PC-9 (cell line): Measurements from ENCODE around the gene AIPL1. TPM values are rescaled to one million over a fixed set of nuclear protein-coding genes. Genes with fewer than 3 reads are reported as not detected.

Experiments
- BruUV-seq: library from RNA; stranded (reverse); fragments of 400-500 nt; replicated peaks from 2 replicates; lab custom pipeline; 2021; lab: Mats Ljungman, UMichigan
- CTCF ChIA-PET: fragments of 300-600 bp; sonication (Branson Sonifier 250); formaldehyde crosslinking; loops from one replicate; lab custom pipeline; 2022; ENCODE audit warnings: antibody characterized with exemption; lab: Charles Lee
- POLR2A ChIA-PET: fragments of 300-600 bp; sonication (Branson Sonifier 250); formaldehyde crosslinking; loops from one replicate; lab custom pipeline; 2022; ENCODE audit warnings: antibody characterized with exemption; ENCODE audit not compliant: unreplicated experiment; lab: Charles Lee
- DNase-seq, 2 experiments: peaks; one replicate each; pipeline versions ENCODE4 v3.0.0 to v3.0.0-alpha.2; 2015 to 2022; ENCODE audit warnings: mixed read lengths in 1 of 2
- H2AFZ ChIP-seq: fragments of 200-600 bp; sonication (generic); 2 replicates; pipeline ENCODE4 v1.8.1; 2017; ENCODE audit warnings: antibody characterized with exemption
- H3F3A ChIP-seq: fragments of 200-600 bp; sonication (generic); 2 replicates; pipeline ENCODE4 v1.8.1; 2017; ENCODE audit warnings: antibody characterized with exemption, mild to moderate bottlenecking, low read depth; ENCODE audit not compliant: insufficient read depth
- H3K27ac ChIP-seq: fragments of 200-600 bp; sonication (generic); 2 replicates; pipeline ENCODE4 v1.6.1; 2016; ENCODE audit warnings: mixed run types
- H3K27me3 ChIP-seq: fragments of 200-600 bp; sonication (generic); 2 replicates; pipeline ENCODE4 v1.6.1; 2016; ENCODE audit warnings: low read depth, mixed run types; ENCODE audit not compliant: insufficient read depth
- H3K36me3 ChIP-seq: fragments of 200-600 bp; sonication (generic); 2 replicates; pipeline ENCODE4 v1.6.1; 2016; ENCODE audit warnings: low read depth, mixed run types
- H3K4me1 ChIP-seq: fragments of 200-600 bp; sonication (generic); replicated peaks from 2 replicates; pipeline ENCODE4 v1.6.1; 2016; ENCODE audit warnings: mixed run types; ENCODE audit not compliant: insufficient read depth
- H3K4me2 ChIP-seq: fragments of 200-600 bp; sonication (generic); 2 replicates; pipeline ENCODE4 v1.6.1; 2017; ENCODE audit warnings: mixed run types
- H3K4me3 ChIP-seq: fragments of 200-600 bp; sonication (generic); 2 replicates; pipeline ENCODE4 v1.6.1; 2016; ENCODE audit warnings: mixed run types
- H3K79me2 ChIP-seq: fragments of 200-600 bp; sonication (generic); 2 replicates; pipeline ENCODE4 v1.6.1; 2017; ENCODE audit warnings: low read depth, mixed run types
- H3K9me2 ChIP-seq: fragments of 200-600 bp; sonication (generic); 2 replicates; pipeline ENCODE4 v1.8.1; 2017; ENCODE audit warnings: mild to moderate bottlenecking; ENCODE audit not compliant: insufficient read depth
- H3K9me3 ChIP-seq: fragments of 200-600 bp; sonication (generic); 2 replicates; pipeline ENCODE4 v1.8.1; 2016; ENCODE audit warnings: low read depth; ENCODE audit not compliant: insufficient read depth
- H4K20me1 ChIP-seq: fragments of 200-600 bp; sonication (generic); 2 replicates; pipeline ENCODE4 v1.8.1; 2017; ENCODE audit not compliant: insufficient read depth
- CTCF ChIP-seq: fragments of 200-600 bp; sonication (generic); conservative IDR thresholded peaks from 2 replicates; pipeline ENCODE4 v1.6.1; 2017; ENCODE audit warnings: mixed run types, antibody characterized with exemption, mild to moderate bottlenecking, moderate library complexity
- EZH2 ChIP-seq: fragments of 200-600 bp; sonication (generic); IDR thresholded peaks from 2 replicates; pipeline ENCODE4 v1.8.0; 2017; ENCODE audit warnings: antibody characterized with exemption, low read depth
- intact Hi-C: fragments of 100-400 bp; cut with micrococcal nuclease; formaldehyde crosslinking; loops from one replicate; pipeline ENCODE4 v1.10.0; 2022; ENCODE audit not compliant: unreplicated experiment
- total RNA-seq: library from RNA; stranded (reverse); gene quantifications from 2 replicates; pipeline ENCODE4 v1.2.3, GENCODE V29; 2021

Gene AIPL1
- total RNA-seq, 1 experiment from 2014 or later: not detected

- Histone ChIP-seq H3K4me1 (peaks cover 22% of the 10 kb centered on the region), H4K20me1 (no peaks in the 10 kb centered on the region), H3K79me2 (no peaks in the 10 kb centered on the region), H3K4me3 (no peak overlapping the region), H3F3A (peaks cover 10% of the 10 kb centered on the region), H3K36me3 (no peaks in the 10 kb centered on the region), H3K9me3 (no peaks in the 10 kb centered on the region), H3K27ac (no peak overlapping the region), H3K9me2 (no peaks in the 10 kb centered on the region), H3K27me3 (no peaks in the 10 kb centered on the region), H2AFZ (no peak overlapping the region), H3K4me2 (no peak overlapping the region)
- intact Hi-C loops: no loop called here
- ChIA-PET POLR2A (interaction anchor here (0.6 kb wide), 1 partner anchor 25 kb away, joined by 3 read pairs; no protein-coding TSS in a partner anchor), CTCF (no interaction called here)
- TF ChIP-seq CTCF (no peak), EZH2 (no peak)
- no peak for DNase-seq
- BruUV-seq: no TSS peak
These were observed 33.3 kb upstream of the AIPL1 start for GRCh38 chr17:6468051-6468790.

- intact Hi-C loops: no loop called here
- Histone ChIP-seq H3K4me2 (no peak overlapping the region), H2AFZ (no peak overlapping the region), H3K36me3 (no peaks in the 10 kb centered on the region), H3K9me2 (no peaks in the 10 kb centered on the region), H4K20me1 (no peaks in the 10 kb centered on the region), H3K27ac (no peak overlapping the region), H3K4me1 (peaks cover 16% of the 10 kb centered on the region), H3K79me2 (no peaks in the 10 kb centered on the region), H3K27me3 (no peaks in the 10 kb centered on the region), H3K9me3 (no peaks in the 10 kb centered on the region), H3K4me3 (no peak overlapping the region), H3F3A (peaks cover 10% of the 10 kb centered on the region)
- ChIA-PET POLR2A (interaction anchor here (0.6 kb wide), 1 partner anchor 25 kb away, joined by 3 read pairs; no protein-coding TSS in a partner anchor), CTCF (no interaction called here)
- no peak for TF ChIP-seq EZH2
- no peak for TF ChIP-seq CTCF
- BruUV-seq: no TSS peak
- no peak for DNase-seq
These were observed 32.6 kb upstream of the AIPL1 start for GRCh38 chr17:6467567-6467966.

- Histone ChIP-seq H3K4me3 (no peak overlapping the region), H3K9me2 (no peaks in the 10 kb centered on the region), H3F3A (no peaks in the 10 kb centered on the region; the same call in 1 of the 2 replicates), H3K27ac (no peak overlapping the region), H3K36me3 (no peaks in the 10 kb centered on the region), H3K79me2 (no peaks in the 10 kb centered on the region), H3K4me1 (no peaks in the 10 kb centered on the region), H3K27me3 (no peaks in the 10 kb centered on the region), H3K4me2 (no peak overlapping the region), H2AFZ (no peak overlapping the region), H4K20me1 (no peaks in the 10 kb centered on the region), H3K9me3 (no peaks in the 10 kb centered on the region)
- no peak for DNase-seq
- no TSS peak for BruUV-seq
- ChIA-PET CTCF (no interaction called here), POLR2A (no interaction called here)
- TF ChIP-seq EZH2 (no peak), CTCF (no peak)
- intact Hi-C loops: no loop called here
These were observed 30.5 kb upstream of the AIPL1 start for GRCh38 chr17:6465206-6466003.
